Central memory CD8-positive, alpha-beta T cell (primary cell): ENCODE measurements around the gene TBC1D13.
"Not testable (repeated sequence)": the region's sequence is repeated elsewhere in the genome, so short reads cannot be mapped to it uniquely, and the experiment has no call there.

Experiments used
- ATAC-seq: fragments of 150-1000 bp; cut with Tn5 transposase; replicated peaks from 2 replicates; pipeline ENCODE4 v1.10.0; 2022; ENCODE audit warnings: mild to moderate bottlenecking, moderate FRiP score, moderate number of reproducible peaks; ENCODE audit not compliant: poor library complexity, severe bottlenecking; ENCODE audit errors: extremely low read depth
- DNase-seq, 2 donors: peaks; one replicate each; pipeline ENCODE4 v3.0.0; 2021; ENCODE audit warnings: low spot score in 2 of 2
- H3K27ac Mint-ChIP-seq: one replicate; pipeline ENCODE4 v1.8.0; 2022; ENCODE audit warnings: low read depth, mild to moderate bottlenecking, moderate library complexity, mixed read lengths
- H3K27me3 Mint-ChIP-seq: one replicate; pipeline ENCODE4 v1.8.0; 2022; ENCODE audit warnings: mixed read lengths
- H3K36me3 Mint-ChIP-seq: one replicate; pipeline ENCODE4 v1.8.0; 2022; ENCODE audit warnings: mild to moderate bottlenecking, moderate library complexity, mixed read lengths; ENCODE audit not compliant: insufficient read depth
- H3K4me1 Mint-ChIP-seq: one replicate; pipeline ENCODE4 v1.8.0; 2022; ENCODE audit warnings: mixed read lengths
- H3K4me3 Mint-ChIP-seq: one replicate; pipeline ENCODE4 v1.8.0; 2022; ENCODE audit warnings: mild to moderate bottlenecking, moderate library complexity, mixed read lengths
- H3K9me3 Mint-ChIP-seq: one replicate; pipeline ENCODE4 v1.8.0; 2022; ENCODE audit warnings: mixed read lengths

TBC1D13 gene

GRCh38 chr9:128771094-128771721 is 15.8 kb upstream of the TBC1D13 start:
- Mint-ChIP-seq H3K36me3 (peaks cover 17% of the 10 kb centered on the region), H3K4me3 (peak overlapping the region; percentile 98), H3K27ac (peak overlapping the region; percentile 98), H3K4me1 (peaks cover 36% of the 10 kb centered on the region), H3K27me3 (no peaks in the 10 kb centered on the region), H3K9me3 (no peaks in the 10 kb centered on the region)
- DNase-seq (peak; percentile 21 to 23), ATAC-seq (peak; percentile 45)

DNA sequence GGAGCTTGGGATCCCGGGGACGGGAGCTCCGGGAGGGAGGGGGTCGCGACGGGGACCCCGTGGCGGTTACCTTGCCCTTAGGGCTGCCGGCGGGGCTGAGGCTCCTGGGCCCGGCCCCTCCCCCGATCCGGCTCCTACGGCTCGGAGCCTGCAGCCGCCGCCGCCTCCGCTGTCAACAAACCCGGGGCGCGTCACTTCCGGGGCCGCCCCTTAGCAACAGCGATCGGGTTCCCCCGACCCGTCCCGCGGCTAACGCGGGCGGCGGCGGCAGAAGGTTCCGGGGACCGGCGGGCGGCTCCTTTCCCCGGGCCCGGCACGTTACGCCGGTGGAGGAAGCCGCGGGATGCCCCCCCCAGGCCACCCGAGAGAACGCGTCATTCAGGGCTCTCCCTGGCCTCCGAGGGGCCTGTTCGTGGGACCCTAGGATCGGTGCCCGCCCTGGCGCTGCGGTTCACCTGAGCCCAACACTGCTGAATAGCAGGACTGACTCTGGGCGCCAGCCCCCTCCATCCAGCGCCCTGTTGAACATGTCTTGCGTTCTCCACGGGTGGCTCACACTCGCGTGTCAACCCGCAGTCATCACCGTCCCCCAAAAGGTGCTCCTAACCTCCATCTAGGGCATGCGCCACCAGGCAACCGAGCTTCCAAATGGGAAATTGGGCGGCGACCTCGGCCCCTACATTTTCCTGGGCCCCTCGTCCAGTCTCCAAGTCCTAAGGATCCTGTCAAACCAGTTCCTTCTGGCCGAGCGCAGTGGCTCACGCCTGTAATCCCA is 15.1 kb upstream of the TBC1D13 start, which contains the start of gene ZER1:
TSS of gene ZER1 (minus strand) at position 183 of the 775 bp plus-strand sequence. CDS start 16,362 bp downstream, outside the sequence.
- ATAC-seq (peak; percentile 92), DNase-seq (peak; percentile 90 to 93)
- Mint-ChIP-seq H3K27ac (peak within 1 kb of the TSS; percentile 98), H3K27me3 (no peaks in the 10 kb centered on the region), H3K4me3 (peak within 1 kb of the TSS; percentile 98), H3K4me1 (peaks cover 36% of the 10 kb centered on the region), H3K9me3 (no peaks in the 10 kb centered on the region), H3K36me3 (peaks cover 17% of the 10 kb centered on the region)

DNA sequence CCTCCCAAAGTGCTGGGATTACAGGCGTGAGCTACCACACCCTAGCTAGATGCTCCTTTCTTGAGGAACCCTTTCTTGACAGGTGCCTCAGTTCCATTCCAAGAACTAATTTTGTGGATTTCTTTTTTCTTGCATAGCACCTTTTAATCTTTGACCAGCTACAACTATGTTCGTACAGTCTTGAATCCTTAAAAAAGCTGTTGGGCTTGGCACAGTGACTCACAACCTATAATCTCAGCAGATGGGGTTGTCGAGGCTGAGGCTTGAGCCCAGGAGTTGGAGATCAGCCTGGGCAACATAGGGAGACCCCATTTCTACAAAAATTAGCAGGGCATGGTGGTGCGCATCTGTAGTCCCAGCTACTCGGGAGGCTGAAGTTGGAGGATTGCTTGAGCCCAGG is 14.0 kb upstream of the TBC1D13 start:
- DNase-seq = no peak
- ATAC-seq = no peak
- H3K27me3 Mint-ChIP-seq = no peaks in the 10 kb centered on the region
- peaks cover 31% of the 10 kb centered on the region for H3K4me1 Mint-ChIP-seq
- H3K9me3 Mint-ChIP-seq = no peaks in the 10 kb centered on the region
- peak overlapping the region; percentile 98 for H3K4me3 Mint-ChIP-seq
- H3K27ac Mint-ChIP-seq = no peak overlapping the region
- peaks cover 17% of the 10 kb centered on the region for H3K36me3 Mint-ChIP-seq

DNA sequence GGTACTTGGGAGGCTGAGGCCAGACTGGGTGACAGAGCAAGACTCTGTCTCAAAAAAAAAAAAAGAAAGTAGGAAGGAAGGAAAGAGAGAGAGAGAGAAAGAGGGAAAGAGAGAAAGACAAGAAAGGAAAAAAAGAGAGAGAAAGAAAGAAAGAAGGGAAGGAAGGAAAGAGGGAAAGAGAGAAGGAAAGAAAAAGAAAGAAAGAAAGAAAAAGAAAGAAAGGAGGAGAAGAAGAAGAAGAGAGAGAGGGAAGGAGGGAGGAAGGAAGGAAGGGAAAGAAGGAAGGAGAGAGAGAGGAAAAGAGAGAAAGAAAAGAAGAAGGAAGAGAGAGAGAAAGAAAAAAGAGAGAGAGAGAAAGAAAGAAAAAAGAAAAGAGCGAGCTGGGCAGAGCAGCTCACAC is 12.2 kb upstream of the TBC1D13 start:
- H3K27me3 Mint-ChIP-seq = no peaks in the 10 kb centered on the region
- H3K27ac Mint-ChIP-seq = peak overlapping the region; percentile 0

DNA sequence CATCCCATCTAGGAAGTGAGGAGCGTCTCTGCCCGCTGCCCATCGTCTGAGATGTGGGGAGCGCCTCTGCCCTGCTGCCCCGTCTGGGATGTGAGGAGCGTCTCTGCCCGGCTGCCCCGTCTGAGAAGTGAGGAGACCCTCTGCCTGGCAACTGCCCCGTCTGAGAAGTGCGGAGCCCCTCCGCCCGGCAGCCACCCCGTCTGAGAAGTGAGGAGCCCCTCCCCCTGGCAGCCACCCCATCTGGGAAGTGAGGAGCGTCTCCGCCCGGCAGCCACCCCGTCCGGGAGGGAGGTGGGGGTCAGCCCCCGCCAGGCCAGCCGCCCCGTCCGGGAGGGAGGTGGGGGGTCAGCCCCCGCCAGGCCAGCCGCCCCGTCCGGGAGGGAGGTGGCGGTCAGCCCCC is 7.0 kb upstream of the TBC1D13 start:
- not testable (repeated sequence) for H3K4me3 Mint-ChIP-seq, H3K27ac Mint-ChIP-seq, H3K36me3 Mint-ChIP-seq, H3K27me3 Mint-ChIP-seq, H3K4me1 Mint-ChIP-seq, ATAC-seq, DNase-seq, H3K9me3 Mint-ChIP-seq

More for the DNA sequence above, 12.2 kb upstream of the TBC1D13 start:
- peaks cover 15% of the 10 kb centered on the region for H3K4me1 Mint-ChIP-seq
- ATAC-seq = no peak
- H3K36me3 Mint-ChIP-seq = peaks cover 14% of the 10 kb centered on the region
- DNase-seq = no peak
- no peak overlapping the region for H3K4me3 Mint-ChIP-seq
- H3K9me3 Mint-ChIP-seq = no peaks in the 10 kb centered on the region

DNA sequence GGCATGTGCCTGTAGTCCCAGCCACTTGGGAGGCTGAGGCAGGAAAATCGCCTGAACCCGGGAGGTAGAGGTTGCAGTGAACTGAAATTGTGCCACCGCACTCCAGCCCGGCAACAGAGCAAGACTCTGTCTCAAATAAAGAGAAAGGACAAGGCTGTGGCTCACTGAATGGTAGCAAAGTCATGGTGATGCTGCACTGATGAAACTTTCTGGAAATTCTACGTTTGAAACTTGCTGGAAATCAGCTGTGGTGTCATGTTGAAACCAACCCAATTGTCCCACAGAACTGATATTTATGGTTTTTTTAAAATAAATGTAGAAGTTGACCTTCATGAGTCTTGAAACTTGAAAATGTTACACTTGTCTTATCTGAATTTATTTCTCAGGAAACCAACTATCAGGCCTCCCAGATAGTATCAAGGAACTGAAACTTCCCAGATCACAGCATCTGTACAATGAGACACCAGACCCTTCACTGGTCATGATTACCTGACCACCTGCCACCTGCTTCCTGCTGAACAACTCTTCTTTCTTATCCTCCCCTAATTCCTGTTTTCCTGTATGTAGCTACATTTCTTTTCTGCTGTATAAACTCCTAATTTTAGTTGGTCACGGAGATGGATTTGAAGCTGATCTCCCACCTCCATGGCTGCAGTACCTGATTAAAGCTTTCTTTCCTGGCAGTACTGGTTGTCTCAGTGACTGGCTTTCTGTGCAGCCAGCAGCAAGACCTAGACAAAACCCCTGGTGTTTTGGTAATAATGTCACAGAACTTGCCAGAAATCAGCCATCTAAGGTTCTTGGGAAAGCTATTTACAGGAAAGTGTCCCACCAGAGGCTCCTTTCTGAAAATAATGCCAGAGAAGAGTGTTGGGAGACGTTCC is 5.6 kb upstream of the TBC1D13 start:
- no peak overlapping the region for H3K4me3 Mint-ChIP-seq
- H3K36me3 Mint-ChIP-seq = peaks cover under 1% of the 10 kb centered on the region
- H3K27ac Mint-ChIP-seq = no peak overlapping the region
- ATAC-seq (no peak), DNase-seq (no peak)
- no peaks in the 10 kb centered on the region for H3K9me3 Mint-ChIP-seq
- peaks cover under 1% of the 10 kb centered on the region for H3K4me1 Mint-ChIP-seq
- no peaks in the 10 kb centered on the region for H3K27me3 Mint-ChIP-seq

DNA sequence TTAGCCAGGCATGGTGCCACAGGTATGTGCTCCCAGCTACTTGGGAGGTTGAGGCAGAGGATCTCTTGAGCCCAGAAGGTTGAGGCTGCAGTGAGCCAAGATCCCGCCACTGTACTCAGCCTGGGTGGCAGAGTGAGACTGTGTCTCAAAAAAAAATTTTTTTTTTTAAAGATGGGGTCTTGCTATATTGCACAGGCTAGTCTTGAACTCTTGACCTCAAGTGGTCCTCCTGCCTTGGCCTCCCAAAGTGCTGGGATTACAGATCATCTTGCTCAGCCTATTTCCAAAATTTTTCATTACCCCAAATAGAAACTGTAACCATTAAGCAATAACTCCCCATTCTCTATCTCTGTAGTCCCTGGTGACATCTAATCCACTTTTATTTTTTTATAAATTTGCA is 4.4 kb upstream of the TBC1D13 start:
- H3K27ac Mint-ChIP-seq = no peak overlapping the region
- H3K36me3 Mint-ChIP-seq = peaks cover 9% of the 10 kb centered on the region
- ATAC-seq (no peak), DNase-seq (no peak)
- no peaks in the 10 kb centered on the region for H3K9me3 Mint-ChIP-seq
- no peaks in the 10 kb centered on the region for H3K27me3 Mint-ChIP-seq
- H3K4me1 Mint-ChIP-seq = peaks cover 9% of the 10 kb centered on the region
- H3K4me3 Mint-ChIP-seq = no peak overlapping the region

- DNase-seq (no peak), ATAC-seq (no peak)
- peaks cover 12% of the 10 kb centered on the region for H3K36me3 Mint-ChIP-seq
- no peaks in the 10 kb centered on the region for H3K9me3 Mint-ChIP-seq
- no peak overlapping the region for H3K27ac Mint-ChIP-seq
- H3K27me3 Mint-ChIP-seq = no peaks in the 10 kb centered on the region
- H3K4me1 Mint-ChIP-seq = peaks cover 14% of the 10 kb centered on the region
- H3K4me3 Mint-ChIP-seq = no peak overlapping the region
Measured at GRCh38 chr9:128785427-128785826, 1.6 kb upstream of the TBC1D13 start.

DNA sequence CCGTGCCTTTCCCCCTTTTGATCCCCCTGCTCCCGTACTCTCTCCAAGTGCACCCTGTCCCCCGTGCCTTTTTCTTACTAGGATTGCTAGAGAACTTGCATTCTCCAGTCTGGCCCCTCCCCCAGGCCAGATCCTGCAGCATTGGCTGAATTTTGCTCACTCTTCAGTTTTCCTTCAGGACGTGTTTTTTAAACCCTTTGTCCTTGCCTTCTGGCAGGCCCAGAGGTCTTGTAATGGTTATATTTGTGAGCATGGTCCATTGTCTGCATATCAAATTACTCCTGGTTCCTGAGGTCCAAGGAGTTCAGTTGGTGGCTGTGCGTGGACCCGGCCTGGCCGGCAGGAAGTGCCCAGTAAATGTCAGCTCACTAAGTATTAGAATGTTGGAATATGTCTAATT is 606 bp downstream of the TBC1D13 start:
- ATAC-seq (no peak), DNase-seq (no peak)
- Mint-ChIP-seq H3K4me3 (peak overlapping the region; percentile 95), H3K36me3 (peaks cover 16% of the 10 kb centered on the region), H3K4me1 (peaks cover 14% of the 10 kb centered on the region), H3K27ac (peak overlapping the region; percentile 91), H3K9me3 (no peaks in the 10 kb centered on the region), H3K27me3 (no peaks in the 10 kb centered on the region)

DNA sequence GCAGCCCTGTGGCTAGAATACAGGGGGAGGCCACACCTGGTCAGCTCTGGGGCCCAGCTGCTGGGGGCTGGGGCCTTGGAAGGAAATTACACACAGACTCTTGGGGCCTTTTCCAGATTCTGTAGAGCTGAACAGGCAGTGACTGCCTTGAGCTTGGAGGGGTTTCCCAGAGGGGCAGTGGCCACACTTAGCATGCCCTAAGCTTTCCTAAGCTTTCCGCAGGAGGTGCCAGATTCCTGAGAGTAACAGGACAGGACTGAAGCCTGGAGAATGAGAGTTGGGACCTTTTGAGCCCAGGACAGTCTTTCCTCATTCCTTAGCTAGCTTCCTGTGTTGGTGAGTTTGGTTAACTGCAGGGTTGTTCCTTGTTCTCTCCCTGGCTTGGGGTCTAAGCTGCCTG is 1.4 kb downstream of the TBC1D13 start:
- peaks cover 21% of the 10 kb centered on the region for H3K36me3 Mint-ChIP-seq
- no peaks in the 10 kb centered on the region for H3K9me3 Mint-ChIP-seq
- H3K27me3 Mint-ChIP-seq = no peaks in the 10 kb centered on the region
- H3K4me1 Mint-ChIP-seq = peaks cover 20% of the 10 kb centered on the region
- peak overlapping the region; percentile 91 for H3K27ac Mint-ChIP-seq
- ATAC-seq = no peak
- peak overlapping the region; percentile 95 for H3K4me3 Mint-ChIP-seq
- DNase-seq = no peak

DNA sequence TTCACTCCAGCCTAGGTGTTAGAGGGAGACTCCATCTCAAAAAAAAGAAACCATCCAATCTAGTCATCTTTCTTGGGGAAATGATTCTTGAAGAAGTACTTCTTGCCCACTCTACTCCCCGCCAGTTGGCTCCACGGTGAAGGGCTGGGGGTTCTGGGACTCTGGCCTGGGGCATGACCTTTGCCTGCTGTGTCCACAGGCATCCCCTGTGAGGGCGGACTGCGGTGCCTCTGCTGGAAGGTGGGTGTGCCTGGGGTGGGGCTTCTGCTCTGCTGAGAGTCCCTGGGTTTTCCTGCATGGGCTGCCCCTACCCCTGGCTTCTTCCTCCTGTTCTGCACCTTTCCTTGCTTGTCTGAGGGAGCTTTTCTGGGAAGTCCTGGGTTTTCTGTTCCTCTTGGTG is 3.5 kb downstream of the TBC1D13 start:
- Mint-ChIP-seq H3K36me3 (peaks cover 36% of the 10 kb centered on the region), H3K4me1 (peaks cover 25% of the 10 kb centered on the region), H3K27ac (no peak overlapping the region), H3K9me3 (no peaks in the 10 kb centered on the region), H3K4me3 (no peak overlapping the region), H3K27me3 (no peaks in the 10 kb centered on the region)
- ATAC-seq (no peak), DNase-seq (no peak)

DNA sequence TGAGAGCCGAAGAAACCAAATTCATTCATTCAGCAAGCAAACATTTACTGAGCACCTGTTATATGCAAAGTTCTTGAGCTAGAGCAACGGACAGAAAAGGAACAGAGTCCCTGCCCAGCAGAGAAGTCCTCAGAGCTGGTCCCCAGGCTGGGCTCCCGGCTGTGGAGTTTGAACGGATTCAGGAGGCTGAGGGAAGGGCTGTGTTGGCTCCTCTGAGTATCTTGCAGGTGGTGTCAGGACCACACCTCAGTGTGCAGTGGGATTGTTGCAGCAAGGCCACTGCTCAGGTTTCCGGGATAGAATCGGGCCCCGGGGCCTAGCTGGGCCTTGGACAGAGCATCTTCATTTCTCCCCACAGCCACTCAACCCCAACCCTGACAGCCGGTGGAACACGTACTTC is 5.1 kb downstream of the TBC1D13 start:
- Mint-ChIP-seq H3K9me3 (no peaks in the 10 kb centered on the region), H3K27me3 (no peaks in the 10 kb centered on the region), H3K4me3 (no peak overlapping the region), H3K27ac (no peak overlapping the region), H3K36me3 (peaks cover 38% of the 10 kb centered on the region), H3K4me1 (peaks cover 20% of the 10 kb centered on the region)
- no peak for DNase-seq
- ATAC-seq = no peak
